GM19467 (cell line): ENCODE measurements around the gene ENC1.

Experiments
- ATAC-seq: cut with Tn5 transposase; IDR thresholded peaks from one replicate; pipeline ENCODE4 v1.9.1; 2021; ENCODE audit warnings: mild to moderate bottlenecking, moderate library complexity; ENCODE audit not compliant: unreplicated experiment

Gene ENC1

GRCh38 chr5:74612045-74612444 lies 28.5 kb downstream of the ENC1 start:
- ATAC-seq = no peak

- ATAC-seq = no peak
Observed at GRCh38 chr5:74608736-74609601, 31.6 kb downstream of the ENC1 start.

GRCh38 chr5:74605759-74606158 lies 34.8 kb downstream of the ENC1 start:
- ATAC-seq = no peak

GRCh38 chr5:74603376-74603775 lies 37.2 kb downstream of the ENC1 start:
- ATAC-seq = no peak

- ATAC-seq = no peak
Observed at GRCh38 chr5:74599148-74599547, 41.4 kb downstream of the ENC1 start.

- ATAC-seq = no peak
Observed at GRCh38 chr5:74598731-74599130, 41.8 kb downstream of the ENC1 start.

- no peak for ATAC-seq
Observed at GRCh38 chr5:74596927-74597326, 43.6 kb downstream of the ENC1 start.

GRCh38 chr5:74595143-74595925 lies 45.2 kb downstream of the ENC1 start:
- no peak for ATAC-seq

GRCh38 chr5:74594137-74595040 lies 46.1 kb downstream of the ENC1 start:
- no peak for ATAC-seq

- no peak for ATAC-seq
Observed at GRCh38 chr5:74589204-74590056, 51.1 kb downstream of the ENC1 start.

- ATAC-seq = no peak
Observed at GRCh38 chr5:74588415-74588814, 52.1 kb downstream of the ENC1 start.

GRCh38 chr5:74587890-74588289 lies 52.6 kb downstream of the ENC1 start:
- no peak for ATAC-seq

GRCh38 chr5:74587300-74587699 lies 53.2 kb downstream of the ENC1 start:
- ATAC-seq = no peak

- no peak for ATAC-seq
Observed at GRCh38 chr5:74586856-74587255, 53.7 kb downstream of the ENC1 start.

- no peak for ATAC-seq
Observed at GRCh38 chr5:74582853-74583252, 57.7 kb downstream of the ENC1 start.

- ATAC-seq = no peak
Observed at GRCh38 chr5:74581988-74582365, 58.6 kb downstream of the ENC1 start.

- no peak for ATAC-seq
Observed at GRCh38 chr5:74580729-74581109, 59.8 kb downstream of the ENC1 start.

- peak; percentile 67 for ATAC-seq
Observed at GRCh38 chr5:74579215-74579614, 61.3 kb downstream of the ENC1 start.

GRCh38 chr5:74578356-74579044 lies 62.0 kb downstream of the ENC1 start:
- ATAC-seq = no peak
